ENCODE measurements around the gene KIF5B. TPM values are rescaled to one million over a fixed set of nuclear protein-coding genes. Genes with fewer than 3 reads are reported as not detected.
"Not testable (repeated sequence)": the region's sequence is repeated elsewhere in the genome, so short reads cannot be mapped to it uniquely, and the experiment has no call there.

The KIF5B gene
- total RNA-seq, 1 donor from 2014 or later, result 103 TPM

DNA sequence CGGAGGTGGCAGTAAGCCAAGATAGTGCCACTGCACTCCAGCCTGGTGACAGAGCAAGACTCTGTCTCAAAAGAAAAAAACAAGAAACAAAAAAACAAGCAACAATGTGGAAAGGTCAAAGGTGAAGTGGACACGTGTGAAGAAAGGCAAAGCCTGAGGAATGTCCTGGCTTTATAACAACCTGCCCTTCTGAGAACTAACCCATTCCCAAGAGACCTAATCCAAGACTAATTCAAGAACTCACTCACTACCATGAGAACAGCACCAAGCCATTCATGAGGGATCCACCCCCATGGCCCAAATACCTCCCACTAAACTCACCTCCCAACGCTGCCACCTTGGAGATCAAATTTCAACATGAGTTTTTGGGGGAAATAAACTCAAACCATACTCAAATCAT is 47.5 kb upstream of the KIF5B start:
- no peak for DNase-seq (ENCODE audit: extremely low spot score, unreplicated experiment)
- no peak overlapping the region for H3K27ac Mint-ChIP-seq (ENCODE audit: unreplicated experiment)

DNA sequence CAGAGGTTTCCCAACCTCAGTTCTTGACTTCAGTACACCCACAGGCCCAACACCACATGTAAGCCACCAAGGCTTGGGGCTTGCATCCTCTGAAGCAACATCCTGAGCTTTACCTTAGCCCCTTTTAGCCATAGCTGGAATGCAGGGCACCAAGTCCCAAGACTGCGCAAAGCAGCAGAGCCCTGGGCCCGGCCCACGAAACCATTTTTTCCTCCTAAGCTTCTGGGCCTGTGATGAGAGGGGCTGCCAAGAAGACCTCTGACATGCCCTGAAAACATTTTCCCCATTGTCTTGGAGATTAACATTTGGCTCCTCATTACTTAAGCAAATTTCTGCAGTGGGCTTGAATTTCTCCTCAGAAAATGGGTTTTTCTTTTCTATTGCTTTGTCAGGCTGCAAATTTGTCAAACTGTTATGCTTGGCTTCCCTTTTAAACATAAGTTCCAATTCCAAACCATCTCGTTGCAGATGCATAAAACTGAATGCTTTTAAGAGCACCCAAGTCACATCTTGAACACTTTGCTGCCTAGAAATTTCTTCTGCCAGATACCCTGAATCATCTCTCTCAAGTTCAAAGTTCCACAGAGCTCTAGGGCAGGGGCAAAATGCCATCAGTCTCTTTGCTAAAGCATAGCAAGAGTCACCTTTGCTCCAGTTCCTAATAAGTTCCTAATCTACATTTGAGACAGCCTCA is 42.5 kb upstream of the KIF5B start:
- H3K27ac Mint-ChIP-seq (ENCODE audit: unreplicated experiment); H3K4me1 Mint-ChIP-seq (ENCODE audit: unreplicated experiment); H3K27me3 Mint-ChIP-seq (ENCODE audit: unreplicated experiment); DNase-seq (ENCODE audit: extremely low spot score, unreplicated experiment); H3K4me3 Mint-ChIP-seq (ENCODE audit: unreplicated experiment); H3K36me3 Mint-ChIP-seq (ENCODE audit: unreplicated experiment); H3K9me3 Mint-ChIP-seq (ENCODE audit: unreplicated experiment): not testable (repeated sequence)

More for the DNA sequence above, 47.5 kb upstream of the KIF5B start:
- Mint-ChIP-seq H3K27me3 (ENCODE audit: unreplicated experiment) (no peaks in the 10 kb centered on the region), H3K36me3 (ENCODE audit: unreplicated experiment) (no peaks in the 10 kb centered on the region), H3K9me3 (ENCODE audit: unreplicated experiment) (peaks cover 7% of the 10 kb centered on the region), H3K4me3 (ENCODE audit: unreplicated experiment) (no peak overlapping the region), H3K4me1 (ENCODE audit: unreplicated experiment) (peaks cover 8% of the 10 kb centered on the region)
- TF ChIP-seq CTCF (IDR thresholded peaks at IDR 0.05), result no peak

GRCh38 chr10:32095116-32095733 is 39.0 kb upstream of the KIF5B start:
- TF ChIP-seq CTCF (IDR thresholded peaks at IDR 0.05), result no peak
- Mint-ChIP-seq H3K9me3 (ENCODE audit: unreplicated experiment) (peaks cover 7% of the 10 kb centered on the region), H3K27ac (ENCODE audit: unreplicated experiment) (no peak overlapping the region), H3K4me1 (ENCODE audit: unreplicated experiment) (peaks cover 6% of the 10 kb centered on the region), H3K27me3 (ENCODE audit: unreplicated experiment) (peaks cover 3% of the 10 kb centered on the region), H3K36me3 (ENCODE audit: unreplicated experiment) (no peaks in the 10 kb centered on the region), H3K4me3 (ENCODE audit: unreplicated experiment) (no peak overlapping the region)
- no peak for DNase-seq (ENCODE audit: extremely low spot score, unreplicated experiment)

- no peak for DNase-seq (ENCODE audit: extremely low spot score, unreplicated experiment)
- Mint-ChIP-seq H3K9me3 (ENCODE audit: unreplicated experiment) (no peaks in the 10 kb centered on the region), H3K4me1 (ENCODE audit: unreplicated experiment) (peaks cover 6% of the 10 kb centered on the region), H3K4me3 (ENCODE audit: unreplicated experiment) (no peak overlapping the region), H3K27ac (ENCODE audit: unreplicated experiment) (no peak overlapping the region), H3K36me3 (ENCODE audit: unreplicated experiment) (no peaks in the 10 kb centered on the region), H3K27me3 (ENCODE audit: unreplicated experiment) (peaks cover 3% of the 10 kb centered on the region)
- no peak for TF ChIP-seq CTCF (IDR thresholded peaks at IDR 0.05)
Observed at GRCh38 chr10:32093650-32094049, 37.4 kb upstream of the KIF5B start.

GRCh38 chr10:32091046-32091445 is 34.8 kb upstream of the KIF5B start:
- Mint-ChIP-seq H3K4me1 (ENCODE audit: unreplicated experiment) (peaks cover 6% of the 10 kb centered on the region), H3K27ac (ENCODE audit: unreplicated experiment) (no peak overlapping the region), H3K4me3 (ENCODE audit: unreplicated experiment) (no peak overlapping the region), H3K36me3 (ENCODE audit: unreplicated experiment) (no peaks in the 10 kb centered on the region), H3K27me3 (ENCODE audit: unreplicated experiment) (peaks cover 3% of the 10 kb centered on the region), H3K9me3 (ENCODE audit: unreplicated experiment) (no peaks in the 10 kb centered on the region)
- TF ChIP-seq CTCF (IDR thresholded peaks at IDR 0.05), result no peak
- DNase-seq (ENCODE audit: extremely low spot score, unreplicated experiment), result no peak
